Epithelial cell of proximal tubule (primary cell): ENCODE data around the gene IQCC. TPM values are rescaled to one million over a fixed set of nuclear protein-coding genes. Genes with fewer than 3 reads are reported as not detected.

Source experiments
- DNase-seq: peaks from one replicate; pipeline ENCODE4 v3.0.0-alpha.2; 2011; ENCODE audit warnings: low read depth
- H3K4me3 ChIP-seq: 2 replicates; pipeline ENCODE4 v1.5.1; 2011; ENCODE audit warnings: low read depth, mild to moderate bottlenecking, low read length
- total RNA-seq: library from RNA; depleted of rRNA; stranded (reverse); fragments of >200 nt; gene quantifications from 2 replicates; pipeline ENCODE4 v1.2.3, GENCODE V29; 2015
- TF ChIP-seq, protein P1 (sequence below): conservative IDR thresholded peaks from 2 replicates; pipeline ENCODE4 v1.5.1; 2012; ENCODE audit warnings: low read depth, mild to moderate bottlenecking, low read length

The IQCC gene
- total RNA-seq, 1 donor from 2014 or later = 4.6 TPM

DNA sequence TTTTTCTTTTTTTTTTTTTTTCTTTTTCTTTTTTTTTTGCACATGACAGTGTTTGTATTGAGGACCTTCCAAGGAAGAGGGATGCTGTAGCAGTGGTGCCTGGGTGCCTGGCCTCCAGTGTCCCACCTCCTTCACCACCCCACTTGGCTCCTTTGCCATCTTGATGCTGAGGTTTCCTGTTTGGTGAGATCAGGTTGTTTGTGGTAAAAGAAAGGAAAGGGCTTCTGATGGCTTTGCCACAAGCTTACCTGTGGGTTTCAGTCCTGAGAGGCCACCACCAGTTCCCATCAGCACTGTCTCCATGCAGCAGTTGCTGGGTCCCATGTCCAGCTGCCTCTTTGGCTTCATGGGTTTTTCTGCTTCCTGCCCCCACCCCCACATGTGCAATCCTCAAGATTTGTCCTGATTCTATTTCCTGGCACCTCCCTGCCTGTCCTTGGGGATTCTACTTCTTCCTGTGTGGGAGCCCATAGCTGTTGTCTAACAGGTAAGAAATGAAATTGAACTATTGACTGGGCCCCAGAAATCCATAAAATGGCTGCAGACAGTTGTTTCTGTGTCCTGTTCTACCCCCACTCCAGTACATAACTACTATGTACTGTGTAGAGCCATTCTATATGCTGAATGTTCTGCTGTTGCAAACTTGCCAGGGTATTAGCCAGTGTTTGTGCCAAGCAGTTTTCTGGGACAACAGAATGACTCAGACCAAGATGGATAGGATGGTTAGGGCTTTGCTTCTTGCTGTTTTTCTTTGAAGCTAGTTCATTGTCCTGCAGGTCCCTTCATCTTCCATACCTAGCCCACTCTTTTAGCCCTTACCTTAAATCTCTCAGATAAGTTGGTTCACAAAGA is 9.3 kb upstream of the IQCC start:
- TF ChIP-seq, protein P1, sequence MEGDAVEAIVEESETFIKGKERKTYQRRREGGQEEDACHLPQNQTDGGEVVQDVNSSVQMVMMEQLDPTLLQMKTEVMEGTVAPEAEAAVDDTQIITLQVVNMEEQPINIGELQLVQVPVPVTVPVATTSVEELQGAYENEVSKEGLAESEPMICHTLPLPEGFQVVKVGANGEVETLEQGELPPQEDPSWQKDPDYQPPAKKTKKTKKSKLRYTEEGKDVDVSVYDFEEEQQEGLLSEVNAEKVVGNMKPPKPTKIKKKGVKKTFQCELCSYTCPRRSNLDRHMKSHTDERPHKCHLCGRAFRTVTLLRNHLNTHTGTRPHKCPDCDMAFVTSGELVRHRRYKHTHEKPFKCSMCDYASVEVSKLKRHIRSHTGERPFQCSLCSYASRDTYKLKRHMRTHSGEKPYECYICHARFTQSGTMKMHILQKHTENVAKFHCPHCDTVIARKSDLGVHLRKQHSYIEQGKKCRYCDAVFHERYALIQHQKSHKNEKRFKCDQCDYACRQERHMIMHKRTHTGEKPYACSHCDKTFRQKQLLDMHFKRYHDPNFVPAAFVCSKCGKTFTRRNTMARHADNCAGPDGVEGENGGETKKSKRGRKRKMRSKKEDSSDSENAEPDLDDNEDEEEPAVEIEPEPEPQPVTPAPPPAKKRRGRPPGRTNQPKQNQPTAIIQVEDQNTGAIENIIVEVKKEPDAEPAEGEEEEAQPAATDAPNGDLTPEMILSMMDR = no peak
- no peak overlapping the region for H3K4me3 ChIP-seq
- no peak for DNase-seq

GRCh38 chr1:32197074-32197473 is 8.4 kb upstream of the IQCC start:
- no peak for DNase-seq

DNA sequence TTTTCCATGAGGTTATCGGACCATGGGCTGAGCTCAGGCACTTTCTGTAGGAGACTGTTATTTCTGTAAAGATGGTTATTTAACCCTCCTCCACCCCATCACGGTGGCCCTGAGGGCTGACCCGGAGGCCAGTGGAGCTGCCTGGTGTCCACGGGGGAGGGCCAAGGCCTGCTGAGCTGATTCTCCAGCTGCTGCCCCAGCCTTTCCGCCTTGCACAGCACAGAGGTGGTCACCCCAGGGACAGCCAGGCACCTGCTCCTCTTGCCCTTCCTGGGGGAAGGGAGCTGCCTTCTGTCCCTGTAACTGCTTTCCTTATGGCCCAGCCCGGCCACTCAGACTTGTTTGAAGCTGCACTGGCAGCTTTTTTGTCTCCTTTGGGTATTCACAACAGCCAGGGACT is 7.6 kb upstream of the IQCC start:
- DNase-seq = no peak
- TF ChIP-seq, protein P1 = no peak
- H3K4me3 ChIP-seq = no peak overlapping the region

More at GRCh38 chr1:32197074-32197473, 8.4 kb upstream of the IQCC start:
- TF ChIP-seq, protein P1 = no peak
- H3K4me3 ChIP-seq = no peak overlapping the region

DNA sequence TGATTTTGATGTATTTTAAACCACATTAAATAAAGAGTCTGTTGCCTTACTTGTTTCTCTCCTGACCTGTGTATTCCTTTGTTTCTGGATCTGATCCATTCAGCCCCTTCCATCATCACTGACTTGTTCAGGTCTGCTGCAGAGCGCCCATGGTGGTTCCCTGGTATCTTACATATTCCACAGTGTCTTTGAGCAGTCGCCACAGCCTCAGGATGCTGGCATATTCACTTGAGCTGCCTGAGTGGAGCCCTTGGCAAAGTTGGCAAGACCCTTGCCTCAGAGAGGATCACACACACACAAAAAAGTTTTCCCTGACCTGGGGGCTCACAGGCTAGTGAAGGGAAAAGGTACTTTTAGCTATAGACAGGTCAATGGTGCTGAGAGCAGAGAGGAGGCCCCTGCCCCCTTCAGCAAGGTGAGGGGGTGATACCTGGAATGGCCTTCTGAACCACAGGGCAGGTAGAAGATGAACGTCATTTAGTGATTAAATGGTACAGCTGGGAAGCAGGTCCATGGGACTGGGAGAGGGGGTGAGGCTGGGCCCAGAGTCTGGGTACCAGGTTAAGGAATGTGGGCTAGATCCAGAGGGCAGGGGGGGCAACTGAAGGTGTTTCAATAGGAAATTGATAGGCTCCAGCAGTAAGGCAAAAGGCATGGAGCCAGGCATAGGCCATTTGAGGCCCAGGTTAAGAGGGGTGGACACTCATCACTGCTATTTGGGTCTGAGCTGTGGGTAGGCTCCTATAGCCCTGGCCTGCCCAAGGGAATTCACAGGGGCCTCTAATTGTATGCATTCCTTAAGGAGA is 7.0 kb upstream of the IQCC start:
- DNase-seq = no peak
- TF ChIP-seq, protein P1 = no peak
- no peak overlapping the region for H3K4me3 ChIP-seq

DNA sequence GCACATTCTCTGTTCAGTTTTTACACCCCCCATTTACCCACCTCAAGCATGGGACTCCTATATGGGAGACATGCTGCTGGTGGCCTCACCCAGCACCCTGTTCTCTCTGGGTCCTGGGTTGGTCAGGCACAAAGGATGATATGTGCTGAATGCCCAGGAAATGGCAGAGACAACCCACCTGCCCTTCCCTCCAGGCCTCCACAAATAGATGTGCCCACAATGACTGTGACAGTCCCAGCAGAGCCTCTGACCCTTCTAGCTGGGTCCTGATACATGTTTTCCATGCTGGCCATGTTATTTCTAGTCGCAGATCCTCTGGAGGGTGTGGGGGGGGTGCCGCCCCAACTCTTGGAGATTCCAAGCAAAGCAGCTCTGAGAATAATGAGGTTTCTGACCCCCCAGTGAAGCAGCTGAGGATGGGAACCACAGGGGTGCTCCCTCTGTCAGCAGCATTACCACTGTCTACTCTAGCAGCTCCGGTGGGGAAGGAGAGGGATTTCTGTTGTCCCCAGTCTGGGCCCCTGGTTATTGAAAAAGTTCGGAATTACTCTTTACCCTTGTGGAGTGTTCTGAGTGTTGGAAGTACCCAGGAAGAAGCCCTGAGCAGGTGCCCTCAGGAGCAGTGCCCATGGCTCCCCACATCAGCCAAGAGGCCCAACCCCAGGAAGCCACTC is 6.3 kb upstream of the IQCC start:
- H3K4me3 ChIP-seq = no peak overlapping the region
- TF ChIP-seq, protein P1 = no peak
- DNase-seq = no peak

- no peak for DNase-seq
- TF ChIP-seq, protein P1 = no peak
- no peak overlapping the region for H3K4me3 ChIP-seq
Observed at GRCh38 chr1:32199717-32200072, 5.8 kb upstream of the IQCC start.
